GM12878 (cell line): ENCODE data around the gene PROB1. TPM values are rescaled to one million over a fixed set of nuclear protein-coding genes. Genes with fewer than 3 reads are reported as not detected.

ENCODE experiments used
- CEBPB ChIP-seq, 2 experiments: fragments of 150-350 bp in 1 of 2; IDR thresholded peaks; 2 replicates each; pipeline ENCODE4 v1.6.1; 2012 to 2014; ENCODE audit warnings: low read depth in 2 of 2, low read length in 2 of 2, borderline replicate concordance in 1 of 2, inconsistent platforms in 1 of 2
- CHD4 ChIP-seq: fragments of 200-600 bp; sonication (generic); IDR thresholded peaks from 2 replicates; pipeline ENCODE4 v1.6.1; 2016; ENCODE audit warnings: mild to moderate bottlenecking
- CREM ChIP-seq: IDR thresholded peaks from 2 replicates; pipeline ENCODE4 v1.6.1; 2014; ENCODE audit warnings: antibody characterized with exemption, low read depth
- EED ChIP-seq: sonication (generic); IDR thresholded peaks from 2 replicates; pipeline ENCODE4 v1.6.1; 2016; ENCODE audit warnings: antibody characterized with exemption, low read depth
- EGR1 ChIP-seq, 2 experiments: IDR thresholded peaks; 1 replicate in 1 of 2; 2 replicates in 1 of 2; pipeline ENCODE4 v1.6.1; 2011 to 2012; ENCODE audit warnings: low read depth in 2 of 2, low read length in 2 of 2, borderline replicate concordance in 1 of 2, mild to moderate bottlenecking in 1 of 2, moderate library complexity in 1 of 2
- EP300 ChIP-seq, 2 experiments: fragments of 150-350 bp in 1 of 2; IDR thresholded peaks; 2 replicates each; pipeline ENCODE4 v1.6.1; 2011 to 2012; ENCODE audit warnings: low read depth in 2 of 2, low read length in 2 of 2, borderline replicate concordance in 1 of 2, improper control_type of control experiment in 1 of 2, inconsistent platforms in 1 of 2; ENCODE audit not compliant: control insufficient read depth in 1 of 2
- GABPA ChIP-seq: IDR thresholded peaks from 2 replicates; pipeline ENCODE4 v1.6.1; 2014; ENCODE audit warnings: antibody characterized with exemption, low read depth, mild to moderate bottlenecking, inconsistent platforms
- GATAD2B ChIP-seq: fragments of 450-650 bp; conservative IDR thresholded peaks from 2 replicates; pipeline ENCODE4 v1.6.1; 2017; ENCODE audit warnings: low read depth, mild to moderate bottlenecking, moderate library complexity
- HCFC1 ChIP-seq: fragments of 150-350 bp; IDR thresholded peaks from 2 replicates; pipeline ENCODE4 v1.6.1; 2014; ENCODE audit warnings: low read length
- HDAC6 ChIP-seq: fragments of 200-600 bp; sonication (generic); IDR thresholded peaks from one replicate; pipeline ENCODE4 v1.8.0; 2017; ENCODE audit warnings: antibody characterized with exemption; ENCODE audit not compliant: unreplicated experiment
- JUNB ChIP-seq: IDR thresholded peaks from 2 replicates; pipeline ENCODE4 v1.6.1; 2016; ENCODE audit warnings: antibody characterized with exemption, mild to moderate bottlenecking
- NBN ChIP-seq: fragments of 450-650 bp; IDR thresholded peaks from 2 replicates; pipeline ENCODE4 v1.6.1; 2016
- PML ChIP-seq: IDR thresholded peaks from 2 replicates; pipeline ENCODE4 v1.6.1; 2012; ENCODE audit warnings: low read length, inconsistent platforms
- RCOR1 ChIP-seq: conservative IDR thresholded peaks from 2 replicates; pipeline ENCODE4 v1.6.1; 2012; ENCODE audit warnings: low read depth, low read length, improper control_type of control experiment
- RELA ChIP-seq: fragments of 450-650 bp; IDR thresholded peaks from 2 replicates; pipeline ENCODE4 v1.8.0; 2014; ENCODE audit warnings: borderline replicate concordance; ENCODE audit not compliant: partially characterized antibody
- TARDBP ChIP-seq: IDR thresholded peaks from 2 replicates; pipeline ENCODE4 v1.6.1; 2016; ENCODE audit warnings: borderline replicate concordance
- TCF12 ChIP-seq: IDR thresholded peaks from 2 replicates; pipeline ENCODE4 v1.6.1; 2011; ENCODE audit warnings: low read depth, mild to moderate bottlenecking, low read length
- YBX1 ChIP-seq: fragments of 450-650 bp; IDR thresholded peaks from 2 replicates; pipeline ENCODE4 v1.6.1; 2016; ENCODE audit warnings: antibody characterized with exemption
- YY1 ChIP-seq: IDR thresholded peaks from 2 replicates; pipeline ENCODE4 v1.6.1; 2011; ENCODE audit warnings: low read depth, mild to moderate bottlenecking, low read length
- ZBED1 ChIP-seq: IDR thresholded peaks from 2 replicates; pipeline ENCODE4 v1.6.1; 2016; ENCODE audit warnings: borderline replicate concordance
- ZNF384 ChIP-seq: IDR thresholded peaks from 2 replicates; pipeline ENCODE4 v1.6.1; 2012; ENCODE audit warnings: low read depth, mild to moderate bottlenecking, low read length, improper control_type of control experiment, borderline replicate concordance
- ZSCAN29 ChIP-seq: fragments of 450-650 bp; IDR thresholded peaks from 2 replicates; pipeline ENCODE4 v1.6.1; 2017; ENCODE audit warnings: mild to moderate bottlenecking, moderate library complexity
- polyA plus RNA-seq, 11 experiments: library from polyadenylated mRNA; depleted of rRNA in 4 of 11; unstranded in 6 of 11; stranded (reverse) in 5 of 11; fragments of >200 nt; fragmentation: Nextera tagmentation in 4 of 11; fragmentation: Illumina TruSeq in 1 of 11; extraction: Ambion mirVana in 4 of 11; extraction: Trizol in 1 of 11; gene quantifications; 1 replicate in 1 of 11; 2 replicates in 10 of 11; pipeline versions ENCODE4 v1.2.1 to v1.2.3, GENCODE V29; 2011 to 2016; ENCODE audit warnings: inconsistent platforms in 2 of 11, missing spikeins in 2 of 11, low read depth in 1 of 11
- total RNA-seq, 4 experiments: library from RNA; depleted of rRNA in 3 of 4; stranded (reverse); fragments of >200 nt in 3 of 4; fragmentation: Illumina TruSeq in 1 of 4; extraction: Trizol in 1 of 4; gene quantifications; 2 replicates each; pipeline versions ENCODE4 v1.2.1 to v1.2.3, GENCODE V29; 2013 to 2021
- TF ChIP-seq, protein P1 (sequence below): IDR thresholded peaks from 2 replicates; pipeline ENCODE4 v1.6.1; 2011; ENCODE audit warnings: low read depth, low read length, improper control_type of control experiment, borderline replicate concordance
- TF ChIP-seq, protein P2 (sequence below): IDR thresholded peaks from 2 replicates; pipeline ENCODE4 v1.6.1; 2012; ENCODE audit warnings: low read depth, low read length, improper control_type of control experiment
- TF ChIP-seq, protein P3 (sequence below): fragments of 450-650 bp; IDR thresholded peaks from 2 replicates; pipeline ENCODE4 v1.6.1; 2016; ENCODE audit warnings: mild to moderate bottlenecking
- TF ChIP-seq, protein P4 (sequence below): IDR thresholded peaks from 2 replicates; pipeline ENCODE4 v1.6.1; 2011; ENCODE audit warnings: borderline replicate concordance, low read depth, mild to moderate bottlenecking, moderate library complexity, low read length; ENCODE audit not compliant: insufficient read depth, poor library complexity, severe bottlenecking

The PROB1 gene
- total and polyA plus RNA-seq, 10 of the 15 experiments (the other 5 are each of a cell fraction or from before 2014, with no cell fraction given): 0.14 to 8.1 (median 2.9) TPM

DNA sequence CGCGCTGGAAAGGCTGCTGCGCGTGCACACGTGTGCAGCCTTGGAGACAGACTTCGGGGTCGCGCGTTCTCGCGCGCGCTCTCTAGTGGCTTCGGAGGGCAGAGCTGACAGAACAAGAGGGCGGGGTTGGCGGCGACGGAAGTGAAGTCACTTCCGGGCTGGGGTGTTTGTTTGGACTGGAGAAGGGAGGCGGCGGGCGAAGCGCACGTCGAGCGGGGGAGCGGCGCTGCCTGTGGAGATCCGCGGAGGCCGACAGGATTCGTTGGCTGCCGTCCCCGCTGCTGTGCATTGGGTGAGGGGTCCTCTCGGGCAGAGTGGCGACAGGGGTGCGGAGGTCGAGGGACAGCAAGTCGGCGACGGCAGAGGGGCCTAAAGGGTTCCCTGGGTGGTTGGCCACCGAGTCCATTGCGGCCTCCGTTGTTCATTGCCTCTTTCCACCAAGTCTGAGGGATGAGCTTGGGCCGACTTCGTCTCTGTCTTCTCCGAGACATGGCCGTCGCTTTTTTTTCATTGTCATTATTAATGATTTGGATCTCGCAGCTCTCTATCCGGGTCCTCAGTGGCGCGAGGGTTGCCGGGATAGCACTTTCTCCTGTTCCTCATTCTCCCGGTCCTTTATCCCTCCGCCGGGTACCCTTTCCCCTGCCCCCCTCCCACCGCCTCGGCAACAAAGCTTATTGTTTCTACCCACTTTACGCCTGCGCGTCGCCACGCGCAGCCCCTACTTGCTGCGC is 53.0 kb downstream of the PROB1 start, which contains the start of gene PAIP2 (continued):
- peak in 1 of 2 experiments; percentile 30; a peak in 1 of 4 replicates for TF ChIP-seq EP300 (IDR thresholded peaks at IDR 0.05; ENCODE audit: borderline replicate concordance in 1 of 2, control insufficient read depth in 1 of 2, low read depth in 2 of 2, low read length in 2 of 2)
- TF ChIP-seq, protein P1, sequence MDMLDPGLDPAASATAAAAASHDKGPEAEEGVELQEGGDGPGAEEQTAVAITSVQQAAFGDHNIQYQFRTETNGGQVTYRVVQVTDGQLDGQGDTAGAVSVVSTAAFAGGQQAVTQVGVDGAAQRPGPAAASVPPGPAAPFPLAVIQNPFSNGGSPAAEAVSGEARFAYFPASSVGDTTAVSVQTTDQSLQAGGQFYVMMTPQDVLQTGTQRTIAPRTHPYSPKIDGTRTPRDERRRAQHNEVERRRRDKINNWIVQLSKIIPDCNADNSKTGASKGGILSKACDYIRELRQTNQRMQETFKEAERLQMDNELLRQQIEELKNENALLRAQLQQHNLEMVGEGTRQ: 0 out of 2 replicates have a peak, but pooled peaks have one; percentile 13
- peak; percentile 36; the same call in 1 of the 2 replicates for TF ChIP-seq GATAD2B
- no peak for TF ChIP-seq HDAC6
- TF ChIP-seq, protein P2, sequence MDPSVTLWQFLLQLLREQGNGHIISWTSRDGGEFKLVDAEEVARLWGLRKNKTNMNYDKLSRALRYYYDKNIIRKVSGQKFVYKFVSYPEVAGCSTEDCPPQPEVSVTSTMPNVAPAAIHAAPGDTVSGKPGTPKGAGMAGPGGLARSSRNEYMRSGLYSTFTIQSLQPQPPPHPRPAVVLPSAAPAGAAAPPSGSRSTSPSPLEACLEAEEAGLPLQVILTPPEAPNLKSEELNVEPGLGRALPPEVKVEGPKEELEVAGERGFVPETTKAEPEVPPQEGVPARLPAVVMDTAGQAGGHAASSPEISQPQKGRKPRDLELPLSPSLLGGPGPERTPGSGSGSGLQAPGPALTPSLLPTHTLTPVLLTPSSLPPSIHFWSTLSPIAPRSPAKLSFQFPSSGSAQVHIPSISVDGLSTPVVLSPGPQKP: peak; percentile 92
- TF ChIP-seq PML: peak; percentile 84; the same call in 1 of the 2 replicates
- no peak for TF ChIP-seq CHD4
- TF ChIP-seq, protein P3, sequence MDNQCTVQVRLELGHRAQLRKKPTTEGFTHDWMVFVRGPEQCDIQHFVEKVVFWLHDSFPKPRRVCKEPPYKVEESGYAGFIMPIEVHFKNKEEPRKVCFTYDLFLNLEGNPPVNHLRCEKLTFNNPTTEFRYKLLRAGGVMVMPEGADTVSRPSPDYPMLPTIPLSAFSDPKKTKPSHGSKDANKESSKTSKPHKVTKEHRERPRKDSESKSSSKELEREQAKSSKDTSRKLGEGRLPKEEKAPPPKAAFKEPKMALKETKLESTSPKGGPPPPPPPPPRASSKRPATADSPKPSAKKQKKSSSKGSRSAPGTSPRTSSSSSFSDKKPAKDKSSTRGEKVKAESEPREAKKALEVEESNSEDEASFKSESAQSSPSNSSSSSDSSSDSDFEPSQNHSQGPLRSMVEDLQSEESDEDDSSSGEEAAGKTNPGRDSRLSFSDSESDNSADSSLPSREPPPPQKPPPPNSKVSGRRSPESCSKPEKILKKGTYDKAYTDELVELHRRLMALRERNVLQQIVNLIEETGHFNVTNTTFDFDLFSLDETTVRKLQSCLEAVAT: peak; percentile 87
- no peak for TF ChIP-seq YBX1
- TF ChIP-seq ZSCAN29: no peak
- peak; percentile 61 for TF ChIP-seq YY1
- TF ChIP-seq RCOR1: peak; percentile 65; the same call in 1 of the 2 replicates
- peak; percentile 39; the same call in 1 of the 2 replicates for TF ChIP-seq EED
- no peak for TF ChIP-seq TARDBP
- TF ChIP-seq ZNF384: no peak
- no peak; the same call in none of the 2 replicates for TF ChIP-seq HCFC1
- TF ChIP-seq NBN: peak; percentile 94
- no peak for TF ChIP-seq ZBED1
- TF ChIP-seq, protein P4, sequence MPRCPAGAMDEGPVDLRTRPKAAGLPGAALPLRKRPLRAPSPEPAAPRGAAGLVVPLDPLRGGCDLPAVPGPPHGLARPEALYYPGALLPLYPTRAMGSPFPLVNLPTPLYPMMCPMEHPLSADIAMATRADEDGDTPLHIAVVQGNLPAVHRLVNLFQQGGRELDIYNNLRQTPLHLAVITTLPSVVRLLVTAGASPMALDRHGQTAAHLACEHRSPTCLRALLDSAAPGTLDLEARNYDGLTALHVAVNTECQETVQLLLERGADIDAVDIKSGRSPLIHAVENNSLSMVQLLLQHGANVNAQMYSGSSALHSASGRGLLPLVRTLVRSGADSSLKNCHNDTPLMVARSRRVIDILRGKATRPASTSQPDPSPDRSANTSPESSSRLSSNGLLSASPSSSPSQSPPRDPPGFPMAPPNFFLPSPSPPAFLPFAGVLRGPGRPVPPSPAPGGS: peak; percentile 58
- no peak for TF ChIP-seq CEBPB (IDR thresholded peaks at IDR 0.05; ENCODE audit: borderline replicate concordance in 1 of 2, low read depth in 2 of 2, low read length in 2 of 2)
- peak in 1 of 2 experiments; percentile 22; a peak in 1 of 3 replicates for TF ChIP-seq EGR1 (IDR thresholded peaks at IDR 0.05; ENCODE audit: borderline replicate concordance in 1 of 2, low read depth in 2 of 2, low read length in 2 of 2)
- TF ChIP-seq JUNB: no peak
- no peak for TF ChIP-seq RELA
- peak; percentile 87 for TF ChIP-seq GABPA
- TF ChIP-seq CREM: peak; percentile 88
- TF ChIP-seq TCF12: no peak
